Kidney glomerular epithelial cell (primary cell): ENCODE results near the gene RFX3.

Experiments used
- DNase-seq: peaks from one replicate; lab custom pipeline; 2025; lab: John Stamatoyannopoulos, UW

Gene RFX3

DNA sequence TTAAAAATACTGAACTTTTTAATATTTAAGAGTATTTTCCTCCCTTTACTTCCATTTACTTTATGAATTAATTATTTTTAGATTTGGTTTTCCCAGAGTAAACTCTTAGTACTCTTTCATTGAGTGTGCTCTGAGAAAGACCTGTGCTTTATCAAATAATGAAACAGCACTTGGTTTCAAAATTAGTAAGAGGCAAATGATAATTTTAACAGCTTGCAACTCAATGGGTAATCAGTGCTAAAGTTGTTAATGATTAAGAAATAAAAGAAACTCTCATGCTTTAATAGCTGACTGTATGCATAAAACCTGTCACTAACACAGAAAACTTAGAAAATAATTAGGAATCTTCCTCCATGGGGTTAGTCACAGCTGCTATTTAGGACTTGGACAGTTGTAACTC, 244.4 kb downstream of the RFX3 start:
- DNase-seq: no peak

DNA sequence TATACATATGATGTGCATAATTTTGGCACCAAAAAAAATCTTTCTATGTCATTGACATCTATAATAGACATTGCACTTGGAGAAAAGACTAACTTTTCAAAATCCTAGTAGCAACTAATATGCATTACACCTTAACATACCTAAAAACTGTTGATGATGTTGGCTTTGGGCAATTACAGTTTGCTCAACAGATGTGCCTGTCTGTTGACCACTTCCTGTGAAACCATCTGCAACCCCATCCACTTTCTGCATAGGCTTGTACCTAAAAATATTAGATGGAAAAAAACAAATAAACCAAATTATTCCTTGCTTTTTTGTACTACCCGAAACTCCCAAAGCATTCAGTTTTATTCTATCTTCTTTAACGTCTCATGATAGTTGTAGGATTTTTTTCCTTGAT, 248.6 kb downstream of the RFX3 start:
- DNase-seq: no peak

DNA sequence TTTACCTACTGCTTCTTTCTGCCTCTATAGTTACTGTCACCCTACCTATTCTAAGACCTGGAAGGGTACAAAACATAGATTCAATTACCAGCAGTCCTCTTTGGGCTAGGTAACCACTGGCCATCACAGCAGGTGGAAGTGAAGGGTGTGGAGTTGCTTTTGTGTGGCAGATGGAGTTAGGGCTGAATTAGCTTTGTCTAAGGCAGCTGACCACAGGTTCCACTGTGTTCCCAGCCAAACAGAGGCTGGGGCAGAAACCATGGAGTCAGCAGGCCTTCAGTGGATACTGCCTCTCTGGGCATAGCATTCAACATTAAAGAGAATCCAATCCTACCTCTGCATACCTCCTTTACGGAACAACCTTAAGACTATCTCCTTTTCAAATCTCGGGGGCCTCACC, 254.2 kb downstream of the RFX3 start:
- no peak for DNase-seq

DNA sequence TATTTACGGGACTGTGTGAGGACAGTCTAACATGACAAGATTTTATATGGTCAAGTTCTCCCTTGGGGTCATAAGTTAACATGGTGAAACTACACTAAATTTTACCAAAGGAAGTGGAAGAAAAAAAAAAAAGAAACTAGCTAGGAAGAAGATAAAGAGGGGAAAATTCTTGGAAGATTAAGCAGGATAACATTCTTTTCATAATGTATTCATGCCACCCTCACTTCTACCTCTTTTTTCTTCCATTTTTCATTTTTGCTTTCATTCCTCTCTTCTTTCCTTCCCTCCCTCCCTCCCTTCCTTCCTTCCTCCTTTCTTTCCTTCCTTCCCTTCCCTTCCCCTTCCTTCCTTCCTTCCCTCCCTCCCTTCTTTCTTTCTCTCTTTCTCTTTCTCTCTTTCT, 254.6 kb downstream of the RFX3 start:
- no peak for DNase-seq

DNA sequence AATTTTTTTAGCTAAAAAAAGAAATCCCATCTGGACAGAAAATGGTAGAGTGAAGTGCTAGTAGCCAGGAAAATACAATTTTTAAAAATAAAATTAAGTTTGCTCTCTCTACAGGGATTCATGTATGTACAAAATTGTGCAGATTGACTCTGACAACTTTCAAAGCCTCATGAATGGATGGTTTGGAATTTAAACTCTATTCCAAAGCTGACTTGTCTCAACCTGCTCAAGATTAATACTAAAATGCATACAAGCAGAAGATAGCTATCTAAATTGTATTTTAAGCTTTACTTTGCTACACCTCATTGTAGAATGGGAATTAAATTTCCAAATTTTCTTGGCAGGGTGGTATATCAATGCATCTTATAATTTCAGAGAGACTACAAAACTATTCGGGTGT, 257.6 kb downstream of the RFX3 start:
- DNase-seq: no peak

DNA sequence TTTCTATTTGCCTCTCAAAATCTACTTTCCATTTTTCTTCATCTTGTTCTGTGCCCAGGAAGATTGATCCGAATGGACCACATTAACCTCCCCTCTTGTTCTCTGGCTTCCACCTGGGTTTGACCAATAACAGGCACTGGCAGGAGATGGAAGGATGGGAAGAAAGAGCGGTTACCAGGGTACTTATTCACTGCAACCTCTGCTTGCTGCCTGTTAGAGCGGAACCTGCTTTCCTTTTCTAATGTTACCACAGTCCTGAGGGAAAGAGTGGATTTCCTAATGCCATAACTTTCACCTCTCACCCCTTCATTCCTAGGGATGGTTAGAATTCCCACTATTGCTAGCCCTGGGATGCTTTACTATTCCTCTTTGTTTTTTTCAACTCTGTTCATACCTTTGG, 262.1 kb downstream of the RFX3 start:
- DNase-seq: peak; percentile 3

DNA sequence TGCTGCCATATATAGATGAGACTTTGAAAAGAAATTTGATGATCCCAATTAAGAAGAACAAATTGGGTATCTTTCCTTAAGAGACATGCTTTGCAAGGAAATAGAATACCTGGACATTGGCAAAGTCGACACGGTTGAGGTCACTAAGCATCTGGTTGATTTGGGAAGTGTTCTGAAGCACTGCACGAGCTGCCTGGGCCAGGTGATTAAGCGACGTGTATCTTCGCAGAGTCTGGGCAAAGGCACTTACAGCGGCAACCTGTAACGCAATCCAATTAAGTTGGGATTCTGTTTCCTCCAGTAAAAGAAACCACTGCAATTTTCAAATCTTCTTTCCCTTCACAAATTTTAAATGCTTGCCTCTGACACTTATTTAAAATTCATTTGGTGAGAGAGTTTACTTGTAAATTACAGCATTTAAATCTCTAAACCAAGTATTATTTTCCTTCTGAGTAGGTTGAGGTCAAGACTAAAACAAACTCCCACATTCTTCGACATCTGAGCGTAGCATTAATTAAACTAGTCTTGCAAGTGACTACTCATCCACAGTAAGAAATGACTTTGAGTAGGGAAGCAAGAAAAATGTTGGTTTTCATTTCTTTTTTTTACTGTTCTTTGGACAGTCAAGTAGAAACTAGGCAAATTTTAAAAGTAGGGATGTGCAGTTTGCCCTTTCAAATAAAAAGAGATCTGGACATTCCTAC, 262.8 kb downstream of the RFX3 start:
- DNase-seq: no peak

DNA sequence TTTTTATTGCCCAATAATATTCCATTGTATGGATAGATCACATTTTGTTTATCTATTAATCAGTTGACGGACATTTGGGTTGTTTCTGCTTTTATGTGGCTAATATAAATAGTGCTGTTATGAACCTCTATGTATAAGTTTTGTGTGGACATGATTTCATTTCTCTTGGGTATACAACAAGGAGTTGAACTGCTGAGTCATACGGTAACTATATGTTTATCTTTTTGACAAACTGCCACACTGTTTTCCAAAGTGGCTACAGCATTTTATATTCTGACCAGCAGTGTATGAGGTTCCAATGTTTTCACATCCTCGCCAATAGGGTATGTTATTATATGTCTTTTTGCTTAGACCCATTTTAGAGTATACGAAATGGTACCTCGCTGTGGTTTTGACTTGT, 264.3 kb downstream of the RFX3 start:
- no peak for DNase-seq

DNA sequence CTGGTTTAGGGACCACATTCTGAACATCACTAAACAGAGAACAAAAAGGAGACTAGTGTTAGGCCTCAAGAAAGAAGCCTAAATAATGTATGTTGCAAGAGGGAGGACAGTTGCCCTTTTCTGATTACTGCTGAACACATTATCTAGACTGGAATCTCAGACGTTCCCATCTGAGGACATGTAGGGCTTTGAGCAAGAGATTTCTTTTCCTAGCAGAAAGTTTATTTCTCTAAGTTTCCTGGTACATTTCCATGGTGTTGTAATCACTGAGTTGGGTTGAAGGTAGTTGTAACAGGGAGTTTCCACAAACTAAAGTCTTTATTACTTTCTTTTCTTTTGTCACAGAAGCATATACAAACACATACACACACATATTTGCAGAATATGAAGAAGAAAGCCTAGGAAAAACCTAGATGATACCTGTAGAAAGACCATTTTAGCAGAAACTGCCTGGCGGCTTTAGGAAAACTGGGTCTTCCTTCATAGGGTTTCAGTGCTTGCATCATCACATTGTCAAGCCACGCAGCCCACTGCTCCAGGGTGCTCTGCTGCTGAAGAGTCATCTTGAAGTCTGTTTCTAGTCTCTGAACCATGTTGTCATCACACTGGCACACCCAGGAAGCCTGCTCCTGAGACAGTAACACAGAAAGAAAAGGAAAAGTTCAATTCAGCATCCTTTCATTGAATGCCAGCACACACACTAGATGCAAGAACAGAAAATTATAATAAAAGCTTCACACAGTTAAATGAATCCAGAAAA, 269.1 kb downstream of the RFX3 start:
- no peak for DNase-seq

DNA sequence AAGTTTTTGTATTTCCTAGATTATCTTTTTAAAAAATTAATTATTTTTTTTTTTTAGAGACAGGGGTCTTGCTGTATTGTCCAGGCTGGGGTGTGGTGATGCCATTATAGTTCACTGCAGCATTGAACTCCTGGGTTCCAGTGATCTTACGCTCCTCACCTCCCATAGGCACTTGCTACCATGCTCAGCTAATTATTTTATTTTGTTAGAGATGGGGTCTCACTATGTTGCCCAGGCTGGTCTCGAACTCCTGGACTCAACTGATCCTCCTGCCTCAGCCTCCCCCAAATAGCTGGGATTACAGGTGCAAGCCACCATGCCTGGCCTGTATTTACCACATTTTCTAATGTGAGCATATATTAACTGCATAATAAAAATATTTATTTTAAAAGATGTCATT, 274.5 kb downstream of the RFX3 start:
- DNase-seq: no peak

DNA sequence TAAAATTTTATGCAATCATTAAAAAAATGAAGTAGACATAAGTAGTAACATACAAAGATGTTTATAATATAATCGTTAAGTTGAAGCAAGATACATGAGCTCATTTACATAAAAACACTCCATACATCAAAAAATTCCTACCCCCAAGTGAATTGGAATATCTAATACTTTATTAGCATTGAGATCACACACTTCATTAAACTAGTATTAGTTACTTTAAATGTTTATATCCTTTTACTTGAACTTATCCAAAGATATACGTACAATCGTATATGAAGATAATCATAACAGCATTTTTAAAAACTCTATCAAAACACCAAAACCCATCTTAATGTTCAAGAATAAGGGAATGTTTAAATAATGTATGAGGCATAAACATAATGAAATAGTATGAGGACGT, 275.1 kb downstream of the RFX3 start:
- no peak for DNase-seq

DNA sequence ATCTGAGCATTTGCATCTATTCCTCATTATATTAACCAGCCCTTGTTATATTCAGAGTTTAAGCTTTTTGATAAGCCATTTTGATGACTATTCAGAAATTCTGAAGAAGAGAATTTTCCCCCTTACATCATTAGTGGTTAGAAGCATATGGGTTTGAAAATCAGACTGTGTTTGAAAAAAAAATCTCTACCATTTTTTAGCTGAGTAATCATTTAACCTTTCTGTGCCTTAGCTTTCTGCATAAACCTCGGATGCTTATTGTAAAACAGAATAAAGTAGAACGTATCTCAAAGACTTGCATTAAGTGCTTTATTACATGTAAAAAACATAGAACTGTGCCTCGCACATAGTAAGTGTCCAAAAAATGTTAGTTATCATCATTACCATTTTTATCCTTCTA, 278.6 kb downstream of the RFX3 start:
- no peak for DNase-seq

DNA sequence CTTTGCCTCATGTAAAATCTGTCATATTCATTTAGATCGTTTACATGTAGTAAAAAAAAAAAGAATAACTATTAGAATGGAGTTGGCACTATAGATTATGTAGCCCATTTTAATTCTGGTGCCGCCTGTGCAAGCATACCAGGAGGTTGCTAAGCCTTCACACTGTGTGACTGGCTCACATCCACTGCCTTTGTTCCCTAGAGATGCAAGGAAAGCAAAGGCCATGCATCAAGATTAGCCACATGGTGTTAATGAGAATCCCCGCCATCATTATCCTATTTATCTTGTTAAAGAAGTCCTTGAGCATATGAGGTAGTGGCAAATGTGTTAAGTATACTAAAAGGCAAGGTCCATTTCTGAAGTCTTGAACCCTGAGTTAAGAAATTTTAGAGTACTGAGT, 279.6 kb downstream of the RFX3 start:
- DNase-seq: no peak

DNA sequence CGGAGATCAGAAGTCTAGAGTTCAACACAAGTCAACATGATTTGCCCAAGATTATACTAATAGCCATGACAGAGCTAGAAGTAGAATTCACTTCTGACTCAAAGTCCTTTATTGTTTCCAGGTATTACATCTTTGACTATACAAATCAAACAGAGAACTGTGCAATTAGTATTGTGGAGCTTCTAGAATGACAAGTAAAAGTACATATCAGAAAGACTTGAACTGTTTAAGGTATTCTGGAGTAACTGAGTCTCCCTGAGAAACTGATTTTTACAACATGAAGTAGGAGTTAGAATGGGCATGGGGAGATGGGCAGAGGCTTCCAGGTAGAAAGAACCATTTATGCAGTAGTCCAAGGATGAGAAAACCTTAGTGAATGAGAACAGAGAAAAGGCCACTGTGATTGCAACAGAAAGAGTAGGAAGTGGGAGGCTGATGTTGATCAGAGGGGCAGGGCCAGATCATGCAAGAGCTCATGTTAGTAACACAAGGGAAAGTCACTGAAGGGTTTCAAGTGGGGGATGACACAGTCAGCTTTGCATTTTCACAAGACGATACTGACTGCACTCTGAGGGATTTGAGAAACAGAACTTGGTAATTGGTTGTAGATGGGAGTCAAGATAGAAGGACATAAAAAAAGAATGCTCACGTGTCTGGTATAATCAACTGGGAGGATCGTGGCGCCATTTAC, 280.7 kb downstream of the RFX3 start:
- peak; percentile 20 for DNase-seq

DNA sequence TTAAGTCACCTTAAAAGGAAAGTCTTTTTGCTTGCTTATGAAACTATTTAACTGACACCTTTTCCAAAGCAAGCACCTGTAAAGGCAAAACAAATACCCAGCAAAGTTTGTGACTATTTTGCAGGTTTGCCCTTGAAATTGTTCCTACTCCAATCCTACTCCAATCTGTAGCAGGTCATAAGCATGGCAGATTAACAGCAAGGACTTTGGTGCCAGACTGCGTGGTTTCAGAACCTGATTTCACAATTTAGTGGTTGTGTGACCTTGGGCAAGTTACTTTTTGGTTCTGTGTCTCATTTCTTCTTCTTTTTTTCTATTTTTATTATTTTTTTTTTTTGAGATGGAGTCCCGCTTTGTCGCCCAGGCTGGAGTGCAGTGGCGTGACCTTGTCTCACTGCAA, 282.1 kb downstream of the RFX3 start:
- no peak for DNase-seq

DNA sequence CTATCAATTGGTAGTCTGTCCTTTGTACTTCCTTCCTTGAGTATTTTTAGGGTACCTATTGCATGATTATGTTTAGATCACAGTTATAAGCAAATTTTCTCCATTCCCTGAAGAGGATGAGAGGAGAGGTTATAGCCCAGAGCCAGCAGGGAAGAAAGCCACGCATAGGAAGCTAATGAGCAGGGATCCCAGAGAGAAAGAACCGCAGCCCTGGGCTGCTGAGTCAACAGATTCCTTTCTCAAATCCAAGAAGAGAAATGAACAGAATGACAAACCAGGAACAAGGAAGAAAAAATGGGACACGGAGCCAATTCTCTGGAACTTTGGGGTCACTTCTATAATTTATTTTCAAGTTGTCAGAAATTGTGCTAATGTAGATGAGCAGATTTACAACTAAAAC, 284.5 kb downstream of the RFX3 start:
- DNase-seq: peak; percentile 36

DNA sequence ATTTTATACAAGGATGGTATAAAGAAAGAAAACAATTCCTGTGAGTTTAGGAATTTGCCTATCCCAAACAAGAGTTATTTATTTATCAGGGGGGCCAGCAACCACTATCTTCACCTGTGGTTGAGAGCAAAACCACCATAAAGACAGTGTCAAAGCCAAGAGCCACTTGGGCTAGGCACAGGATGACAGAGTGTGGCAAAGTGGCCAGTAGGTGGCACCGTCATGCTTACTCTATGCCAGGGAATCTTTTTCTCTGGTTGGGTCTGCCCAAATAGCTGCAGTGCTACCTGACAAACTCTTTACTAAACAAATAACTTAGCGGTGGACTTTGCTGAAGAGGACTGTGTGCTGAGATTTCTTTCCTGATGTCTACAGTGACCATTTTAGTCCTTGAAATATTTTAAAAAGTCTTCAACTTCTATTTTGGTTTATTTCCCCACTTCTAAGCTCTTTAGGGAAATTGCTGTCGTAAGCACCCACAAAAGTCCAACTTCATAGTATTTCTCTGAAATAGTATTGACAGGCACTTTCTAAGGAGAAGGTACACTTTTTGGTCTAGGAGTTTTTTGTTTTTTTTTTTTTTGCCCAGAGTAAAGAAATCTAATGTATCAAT, 285.0 kb downstream of the RFX3 start:
- peak; percentile 71 for DNase-seq

DNA sequence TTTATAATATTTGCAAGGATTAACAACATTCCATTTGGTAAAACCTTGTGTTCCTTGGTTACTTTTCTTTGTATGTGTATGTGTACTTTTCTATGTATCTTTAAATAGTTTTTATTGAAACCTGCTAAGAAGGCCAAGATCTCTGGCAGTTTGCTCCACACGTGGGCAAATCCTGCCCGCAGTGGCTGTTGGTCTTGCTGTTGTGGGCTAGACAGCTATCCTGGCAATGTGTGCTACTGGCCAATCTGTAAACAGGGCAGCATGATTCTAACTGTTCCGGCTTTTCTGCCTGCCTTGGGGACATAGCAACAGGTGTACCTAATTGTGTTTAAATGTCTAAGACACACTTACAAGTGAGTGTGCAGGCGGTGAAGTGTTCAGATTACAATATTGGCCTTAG, 286.6 kb downstream of the RFX3 start:
- DNase-seq: no peak

DNA sequence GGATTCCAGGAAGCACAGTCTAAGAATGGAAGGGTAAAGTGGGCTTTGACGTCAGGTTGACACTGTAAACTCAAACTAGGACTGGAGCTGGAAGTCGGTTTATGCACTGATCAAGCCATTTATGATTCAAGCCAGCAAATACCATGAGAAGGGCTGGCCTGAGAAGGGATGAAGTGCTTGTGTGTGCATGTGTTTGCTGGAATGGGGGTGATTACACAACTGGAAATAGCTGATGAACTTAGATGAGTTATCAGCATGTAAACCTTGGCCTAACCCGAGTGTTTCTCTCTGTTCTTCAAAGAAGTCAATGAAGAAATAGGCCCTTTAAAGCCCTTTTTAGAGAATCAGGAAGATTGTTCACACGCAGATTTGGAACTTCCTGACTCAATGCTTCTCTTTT, 287.6 kb downstream of the RFX3 start:
- no peak for DNase-seq

DNA sequence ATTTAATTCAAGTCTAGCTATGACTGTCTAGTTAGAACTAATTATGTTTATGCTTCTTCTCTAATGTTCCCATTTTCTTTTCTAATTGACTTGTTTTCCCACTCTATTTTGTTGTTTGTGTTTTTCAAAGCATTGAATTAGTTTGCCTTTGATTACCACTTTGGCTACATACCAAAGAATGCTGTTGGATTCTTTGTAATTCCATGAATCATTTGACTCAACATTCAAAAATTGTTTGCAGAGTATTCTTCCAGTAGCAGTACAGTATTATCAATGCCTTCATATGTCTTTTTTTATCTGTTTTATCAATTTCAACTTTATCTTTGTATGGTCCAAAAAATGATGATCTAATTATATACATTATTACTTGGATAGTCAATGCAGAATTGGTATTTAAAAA, 288.7 kb downstream of the RFX3 start:
- DNase-seq: no peak

DNA sequence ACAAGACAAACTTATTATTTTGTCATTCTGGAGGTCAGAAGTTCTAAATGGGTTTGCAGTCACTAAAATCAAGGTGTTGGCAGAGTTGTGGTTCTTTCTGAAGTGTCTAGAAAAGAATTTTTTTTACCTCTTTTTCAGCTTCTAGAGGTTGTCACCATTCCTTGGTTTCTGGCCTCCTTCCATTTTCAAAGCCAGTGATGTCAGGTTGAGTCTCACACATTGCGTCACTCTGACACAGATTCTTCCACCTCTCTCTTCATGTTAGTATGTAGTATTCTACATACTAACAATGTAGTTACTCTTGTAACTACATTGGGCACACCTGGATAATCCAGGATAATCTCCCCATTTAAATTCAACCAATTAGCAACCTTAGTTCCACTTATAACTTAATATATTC, 290.3 kb downstream of the RFX3 start:
- DNase-seq: no peak

DNA sequence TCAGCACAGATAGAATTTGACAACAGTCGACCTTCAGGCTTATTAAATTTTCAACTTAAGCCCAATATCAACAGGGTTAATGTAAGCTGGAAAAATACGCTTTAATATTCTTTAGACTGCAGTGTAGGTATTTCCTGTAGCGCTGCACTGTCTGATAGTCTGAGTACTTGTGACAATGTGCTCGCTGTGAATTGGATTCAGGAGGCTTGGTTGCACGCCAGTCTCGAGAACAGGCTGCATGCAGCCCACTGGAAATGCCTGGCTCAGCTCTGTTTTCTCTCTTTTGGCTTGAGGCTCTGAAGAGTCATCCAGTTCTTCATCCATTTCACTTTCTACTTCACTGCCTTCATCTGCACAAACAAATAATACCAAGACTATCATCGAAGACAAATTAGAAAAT, 300.9 kb downstream of the RFX3 start:
- no peak for DNase-seq

DNA sequence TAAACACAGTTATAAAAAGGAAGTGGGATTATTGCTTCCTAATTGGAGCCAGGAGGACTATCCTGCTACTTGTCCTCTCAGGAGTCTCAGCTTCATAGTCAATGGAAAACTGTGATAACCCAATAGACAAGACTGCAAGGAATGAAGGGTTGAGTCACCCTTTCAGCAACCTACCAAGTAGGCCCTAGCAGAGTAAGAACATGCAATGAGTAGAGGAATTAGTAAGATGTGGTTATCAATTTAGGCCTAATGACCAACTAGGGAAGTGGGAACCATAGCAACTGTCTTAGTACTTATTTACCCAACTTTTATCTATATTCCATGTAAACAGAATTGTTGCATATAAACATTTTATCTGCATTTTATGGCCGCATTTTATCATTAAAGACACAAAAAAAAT, 310.1 kb downstream of the RFX3 start:
- DNase-seq: no peak
